ENCODE data around the gene RAB28.
A peak's percentile ranks its signal among the peaks of the same experiment; 100 is the strongest.

RAB28 gene

DNA sequence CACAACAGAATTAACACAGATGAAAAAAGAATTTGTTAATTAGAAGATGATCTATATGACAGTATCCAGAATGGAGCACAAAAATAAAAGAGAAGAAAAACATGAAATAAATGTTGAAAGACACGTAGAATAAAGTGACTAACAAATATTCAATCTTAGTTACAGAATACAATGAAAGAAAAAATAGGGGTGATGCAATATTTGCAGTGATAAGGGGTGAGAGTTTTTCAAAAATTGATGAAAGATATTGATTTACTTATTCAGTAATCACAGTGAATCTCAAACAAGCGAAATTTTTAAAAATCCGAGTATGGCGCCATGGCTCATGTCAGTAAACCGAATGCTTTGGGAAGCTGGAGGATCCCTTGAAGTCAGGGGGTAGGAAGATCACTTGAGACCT is 20.2 kb upstream of the RAB28 start:
- no peak for DNase-seq

DNA sequence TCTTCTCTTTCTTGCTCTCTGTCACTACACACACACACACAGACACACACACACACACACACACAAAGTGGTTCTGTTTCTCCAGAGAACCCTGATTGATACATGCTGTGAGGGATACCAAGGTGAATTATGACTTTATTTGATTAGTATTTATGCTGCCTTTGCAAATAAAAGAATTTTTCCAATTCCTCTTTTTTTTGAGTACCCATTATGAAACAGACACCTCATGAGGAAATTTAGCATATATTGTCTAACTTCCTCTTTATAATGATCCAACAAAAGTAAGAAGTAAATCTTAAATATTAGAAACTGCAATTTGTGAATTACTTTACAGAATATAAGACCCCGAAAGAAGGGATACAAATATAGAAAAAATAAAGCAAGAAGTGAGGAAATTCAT is 14.3 kb upstream of the RAB28 start:
- no peak for DNase-seq

DNA sequence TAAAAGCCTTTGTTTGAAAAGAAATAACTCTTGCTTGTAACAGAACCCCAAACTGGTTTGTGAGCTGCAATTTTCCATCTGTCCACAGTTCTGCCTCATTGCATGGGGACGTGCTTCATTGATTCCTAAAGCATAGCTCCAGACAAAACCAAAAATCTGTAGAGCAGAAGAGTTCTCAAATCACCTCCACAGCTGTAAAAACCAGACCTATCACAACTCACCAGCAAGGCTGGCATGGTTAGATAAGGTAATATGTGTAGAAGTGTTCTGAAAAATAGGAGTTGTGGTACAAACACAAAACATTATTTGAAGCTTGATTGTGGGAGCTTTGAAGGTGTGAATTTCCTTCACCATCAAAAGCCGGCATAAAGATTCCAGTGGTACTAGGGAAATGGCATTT is 12.5 kb upstream of the RAB28 start:
- DNase-seq = no peak

DNA sequence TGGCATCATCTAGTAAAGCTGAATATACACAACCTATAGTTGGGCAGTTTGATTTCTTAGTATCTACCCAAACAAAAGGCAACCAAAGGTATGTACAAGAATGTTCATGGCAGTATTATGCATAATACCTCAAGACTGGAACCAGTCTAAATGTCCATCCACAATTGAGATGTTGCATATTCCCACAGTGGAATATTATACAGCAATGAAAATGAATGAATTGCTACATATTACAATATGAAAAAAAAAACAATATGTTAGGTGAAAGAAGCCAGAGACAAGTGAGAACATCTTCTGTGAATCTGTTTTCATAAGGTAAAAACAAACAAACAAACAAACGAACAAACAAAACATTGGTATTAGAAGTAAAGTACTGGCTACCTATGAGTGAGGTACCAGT is 11.6 kb upstream of the RAB28 start:
- DNase-seq = no peak

DNA sequence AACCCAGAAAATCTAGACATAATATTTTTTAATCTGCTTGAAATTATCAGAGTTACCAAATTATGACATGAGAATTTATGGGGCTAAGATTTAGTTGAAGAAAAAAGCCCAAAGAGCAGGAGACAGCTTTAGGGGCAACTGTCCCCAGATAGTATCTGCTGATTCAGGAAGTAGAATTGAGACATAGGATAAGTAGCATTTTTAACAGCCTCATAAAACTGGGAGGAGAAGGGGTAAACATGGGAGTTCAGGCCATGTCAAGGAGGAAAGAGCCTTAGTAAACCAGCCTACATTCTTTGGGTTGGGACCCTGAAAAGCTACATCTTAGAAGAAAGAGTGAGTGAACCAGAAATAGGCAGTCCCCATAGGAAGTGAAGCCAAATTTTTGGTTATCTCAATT is 9.7 kb upstream of the RAB28 start:
- DNase-seq = no peak

DNA sequence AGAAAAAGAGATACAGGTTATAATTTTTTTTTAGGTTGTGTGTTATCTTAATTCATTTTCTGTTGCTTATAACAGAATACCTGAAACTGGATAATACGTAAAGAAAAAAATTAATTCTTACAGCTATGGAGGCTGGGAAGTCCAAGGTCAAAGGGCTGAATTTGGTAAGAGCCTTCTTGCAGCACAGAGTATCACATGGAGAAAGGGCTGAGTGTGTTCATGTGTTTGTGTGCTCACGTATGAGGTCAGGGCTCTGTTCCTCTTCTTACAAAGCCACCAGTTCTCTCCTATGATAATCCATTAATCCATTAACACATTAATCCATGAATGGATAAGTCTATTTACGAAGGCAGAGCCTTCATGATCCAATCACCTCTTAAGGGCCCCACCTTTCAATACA is 8.6 kb upstream of the RAB28 start:
- no peak for DNase-seq

DNA sequence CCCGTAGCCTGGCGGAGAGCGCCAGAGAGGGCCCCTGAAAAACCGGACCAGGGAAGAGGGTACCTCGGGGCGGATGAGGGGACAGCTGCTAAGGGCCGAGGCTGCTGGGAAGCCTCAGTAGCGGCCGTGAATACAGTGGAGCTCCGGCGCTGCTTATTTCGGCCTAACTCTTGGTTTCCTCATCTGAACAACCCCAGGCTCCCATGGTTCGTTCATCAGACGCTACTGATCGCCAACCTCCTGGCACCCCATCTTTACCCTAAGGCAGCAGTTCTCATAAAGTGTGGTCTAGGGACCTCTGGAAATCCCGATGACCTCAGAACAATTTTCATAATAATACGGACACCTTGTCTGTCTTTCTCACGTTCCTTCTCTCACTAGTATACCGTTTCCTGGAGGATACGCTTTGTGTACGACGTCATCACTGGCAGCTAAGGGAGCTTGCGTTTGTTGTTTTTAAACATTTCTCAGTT is 645 bp upstream of the RAB28 start:
- peak in 1 of 2 donors; percentile 41 for DNase-seq

DNA sequence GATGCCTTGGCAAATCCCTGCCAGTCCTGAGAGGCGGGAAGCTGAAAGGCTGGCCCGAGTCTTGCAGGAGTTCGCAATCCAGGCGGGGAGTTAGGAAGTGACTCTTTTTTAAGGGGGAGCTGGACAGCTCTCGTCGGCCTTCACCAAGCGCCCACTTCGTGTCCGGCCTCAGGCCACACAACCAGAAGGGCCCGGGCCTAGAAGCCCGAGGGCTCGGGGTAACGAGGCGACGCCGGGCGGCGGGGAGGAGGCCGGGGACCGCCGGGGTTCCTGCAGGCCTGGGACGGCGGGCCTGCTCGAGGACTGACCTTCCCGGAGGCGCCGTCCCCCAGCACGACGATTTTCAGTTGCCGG is 395 bp downstream of the RAB28 start:
- no peak for DNase-seq

DNA sequence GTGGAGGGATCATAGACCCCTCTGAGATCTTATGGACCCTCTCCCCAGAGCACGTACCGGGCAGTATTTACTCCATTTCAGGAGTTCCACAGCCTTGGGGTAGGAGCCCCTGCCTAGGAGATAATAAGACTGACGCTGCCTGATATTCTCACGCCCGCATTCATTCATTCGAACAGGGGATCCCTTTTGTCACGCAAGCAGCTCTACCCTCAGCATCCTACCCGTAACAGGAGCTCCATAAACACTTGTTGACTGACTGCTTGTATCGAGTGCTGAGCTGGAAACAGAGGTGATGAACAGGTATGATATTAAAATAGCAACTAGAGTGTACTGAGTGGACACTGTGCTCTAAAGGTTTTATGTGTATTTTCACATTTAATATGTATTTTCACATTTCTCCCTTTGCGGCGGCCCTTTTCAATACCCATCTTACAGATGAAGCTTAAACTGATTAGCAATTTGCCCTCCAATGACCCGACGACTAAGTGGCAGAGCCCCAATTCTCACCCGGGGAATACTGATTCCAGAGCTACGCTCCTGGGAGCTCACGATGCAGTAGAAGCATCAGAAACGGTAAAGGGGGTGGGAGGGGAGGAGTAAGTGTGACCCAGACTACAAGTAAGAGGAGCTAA is 888 bp downstream of the RAB28 start:
- peak in 1 of 2 donors; percentile 7 for DNase-seq

DNA sequence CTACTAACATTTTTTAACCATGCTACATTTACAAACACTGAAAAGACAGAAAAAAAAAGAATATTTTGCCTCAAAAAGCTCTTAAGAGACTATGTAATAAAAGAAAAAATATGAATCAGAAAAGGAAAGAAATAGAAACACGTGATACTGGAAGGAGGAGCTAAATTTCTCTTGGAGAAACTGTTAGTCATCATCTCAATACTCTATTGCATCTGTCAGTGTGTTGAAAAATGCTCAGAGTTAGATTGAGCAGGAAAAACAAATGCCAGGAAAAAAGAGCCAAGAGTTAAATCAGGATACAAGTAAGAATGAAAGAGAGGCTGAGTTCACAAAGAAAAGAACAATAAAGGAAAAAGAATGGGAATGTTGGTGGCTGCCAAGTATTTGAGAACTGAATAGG is 2.6 kb downstream of the RAB28 start:
- DNase-seq = no peak

DNA sequence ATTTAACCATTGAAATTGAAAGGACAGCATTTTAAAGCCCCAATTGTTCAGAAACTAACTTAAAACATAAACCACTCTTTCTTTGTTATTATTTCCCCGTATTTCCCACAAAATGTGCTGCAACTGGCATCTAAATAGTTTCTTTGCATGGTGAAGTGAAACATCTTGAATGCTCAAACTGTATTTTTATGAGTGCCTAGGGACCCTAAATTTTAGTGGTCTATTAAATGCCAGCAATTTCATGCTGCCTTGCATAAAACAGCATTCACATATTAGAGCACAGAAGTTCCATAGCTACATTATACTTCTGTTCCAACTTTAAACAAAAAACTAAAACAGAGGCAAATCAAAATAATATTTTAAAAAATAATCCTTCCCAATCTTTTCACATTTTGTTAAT is 5.4 kb downstream of the RAB28 start:
- no peak for DNase-seq

DNA sequence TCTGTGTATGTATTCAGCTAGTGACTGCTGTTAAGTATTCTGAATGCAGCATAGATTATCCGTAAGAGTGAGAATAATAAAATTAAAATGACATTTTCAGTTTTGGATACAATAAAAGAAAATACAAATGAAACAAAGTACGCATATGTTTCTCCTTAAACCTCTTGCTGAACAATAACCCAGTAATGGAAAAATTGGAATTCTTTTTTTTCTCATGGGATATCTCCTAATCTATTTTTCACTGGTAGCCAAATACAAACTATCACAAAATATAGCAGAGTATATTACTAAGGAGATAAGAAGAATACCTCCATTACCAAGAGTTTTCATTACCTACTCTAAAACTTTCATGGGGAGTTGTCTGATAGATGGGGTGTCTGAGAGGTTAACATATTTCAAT is 6.0 kb downstream of the RAB28 start:
- no peak for DNase-seq

DNA sequence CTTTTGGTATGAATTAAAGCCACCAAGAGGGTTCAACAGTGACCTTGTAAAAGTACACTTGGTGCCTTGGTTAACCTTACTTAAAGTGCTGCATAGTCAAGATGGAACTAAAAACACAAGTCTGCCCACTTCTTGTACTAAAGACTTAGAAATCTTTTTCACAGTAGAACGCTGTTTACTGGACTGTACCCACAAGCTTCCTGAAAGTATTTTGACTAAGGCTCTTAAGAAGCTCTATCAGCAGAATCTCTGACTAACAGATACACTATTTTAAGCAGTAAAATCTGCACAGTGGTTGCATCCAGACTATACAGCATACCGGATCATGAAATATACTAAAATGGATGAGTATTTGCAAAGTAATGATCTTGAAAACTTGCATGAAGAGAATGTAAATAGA is 7.2 kb downstream of the RAB28 start:
- no peak for DNase-seq

DNA sequence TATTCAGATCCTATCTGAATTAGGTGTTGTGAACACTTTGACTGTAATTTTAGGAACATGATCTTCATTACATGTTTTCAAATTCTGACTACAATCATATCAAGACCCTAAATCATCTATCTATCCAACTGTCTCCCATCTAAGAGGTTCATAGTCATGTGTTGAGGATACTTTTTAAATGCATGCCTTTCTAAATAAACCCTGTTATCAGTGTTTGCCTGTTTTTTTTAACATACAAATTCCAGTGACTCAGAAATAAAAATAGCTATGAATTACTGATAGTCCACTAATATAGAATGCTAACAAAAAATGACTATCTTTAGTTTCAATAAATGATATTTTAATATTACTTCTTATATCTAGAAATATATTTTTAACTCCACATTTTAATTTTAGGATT is 8.0 kb downstream of the RAB28 start:
- DNase-seq = no peak

DNA sequence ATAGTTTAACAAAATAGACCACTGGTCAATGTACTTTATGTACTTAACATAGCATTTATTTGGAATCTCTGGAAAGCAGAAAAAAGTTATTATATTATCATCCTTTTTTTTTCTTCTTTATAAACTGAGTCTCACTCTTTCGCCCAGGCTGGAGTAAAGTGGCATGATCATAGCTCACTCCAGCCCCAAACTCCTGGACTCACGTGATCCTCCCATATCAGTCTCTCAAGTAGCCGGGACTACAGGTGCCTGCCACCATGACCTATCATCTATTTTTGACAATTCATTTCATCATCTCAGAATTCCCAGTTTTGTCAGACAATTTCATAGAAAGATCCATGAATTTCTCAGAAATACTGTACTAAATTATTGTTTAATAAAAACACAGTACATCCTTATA is 12.7 kb downstream of the RAB28 start:
- no peak for DNase-seq

DNA sequence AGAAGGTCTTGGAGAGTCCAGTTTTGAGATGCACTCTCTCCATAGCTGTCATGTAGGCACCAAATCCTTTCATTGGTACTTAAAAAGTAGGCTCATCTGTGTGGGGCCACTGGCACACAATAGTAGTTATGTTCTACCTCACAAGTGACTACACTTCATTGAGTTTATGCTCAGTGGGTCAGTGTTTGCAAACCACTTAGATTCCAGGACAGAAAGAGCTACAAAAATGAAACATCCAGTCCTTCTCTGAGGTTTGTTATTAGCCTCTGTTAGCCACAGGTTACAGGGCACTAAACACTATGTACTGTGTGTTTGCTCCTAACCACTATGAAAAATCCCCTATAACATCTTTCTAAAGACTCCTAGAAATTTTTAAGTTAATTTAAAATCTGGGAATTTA is 13.8 kb downstream of the RAB28 start:
- DNase-seq = no peak

DNA sequence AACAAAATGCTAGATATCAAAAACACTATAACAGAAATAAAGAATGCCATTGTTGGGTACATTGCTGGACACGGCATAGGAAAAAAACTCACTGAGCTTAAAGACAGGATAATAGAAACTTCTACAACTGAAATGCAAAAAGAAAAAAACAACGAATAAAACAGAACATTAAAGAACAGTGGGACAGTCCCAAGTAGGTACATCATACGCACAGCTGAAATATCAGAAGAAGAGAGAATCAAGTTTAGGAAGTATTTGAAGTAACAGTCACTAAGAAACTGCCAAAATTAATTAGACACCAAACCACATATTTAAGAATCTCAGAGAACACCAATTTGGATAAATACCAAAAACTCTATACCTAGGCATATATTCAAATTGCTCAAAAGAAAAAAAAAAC is 19.2 kb downstream of the RAB28 start:
- no peak for DNase-seq

DNA sequence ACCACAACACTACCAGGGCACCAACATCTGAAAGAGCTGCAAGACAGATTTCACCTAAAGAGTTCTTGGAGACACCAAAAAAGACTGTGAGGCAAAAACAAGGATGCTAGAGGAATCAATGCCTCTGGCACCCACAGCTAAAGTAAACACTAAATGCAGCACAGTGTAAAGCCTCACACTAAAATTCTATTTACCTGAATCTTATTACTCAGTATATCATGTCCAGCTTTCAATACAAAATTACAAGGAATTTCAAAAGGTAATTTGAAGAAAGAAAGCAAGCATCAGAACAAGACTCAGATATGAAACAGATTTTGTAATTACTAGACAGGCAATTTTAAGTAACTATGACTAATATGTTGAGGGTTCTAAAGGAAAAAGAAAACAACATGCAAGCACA is 19.6 kb downstream of the RAB28 start:
- DNase-seq = no peak

DNA sequence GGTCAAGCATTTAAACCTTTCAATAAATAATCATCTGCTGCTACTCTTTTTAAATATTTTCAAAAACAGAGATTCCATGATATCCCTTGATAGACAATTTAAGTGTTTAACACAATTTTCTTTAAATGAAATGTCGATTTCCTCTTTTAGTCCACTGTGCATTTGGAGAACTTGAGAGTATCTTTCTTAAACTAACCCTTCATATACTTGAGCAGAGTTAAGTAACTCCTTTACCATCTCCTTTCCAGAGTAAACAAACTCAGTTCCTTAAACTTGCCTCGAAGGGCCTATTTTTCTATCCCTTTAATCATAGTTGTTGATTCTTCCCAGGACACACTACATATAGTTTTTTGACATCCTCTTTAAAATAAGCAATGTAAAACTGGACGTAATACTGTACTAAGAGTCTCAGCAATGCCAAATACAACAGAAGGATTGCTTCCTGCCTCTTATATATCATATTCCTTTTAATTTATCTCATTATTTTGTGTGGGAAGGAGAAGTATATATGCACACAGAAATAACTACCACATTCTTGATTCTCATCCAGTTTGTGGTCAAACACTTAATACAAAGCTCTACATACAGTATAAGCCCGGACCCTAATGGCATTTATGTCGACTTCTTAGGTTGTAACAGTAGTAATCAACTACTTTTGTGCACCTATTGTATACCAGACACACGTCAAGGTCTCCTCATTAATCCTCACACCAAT is 22.8 kb downstream of the RAB28 start:
- DNase-seq = no peak

DNA sequence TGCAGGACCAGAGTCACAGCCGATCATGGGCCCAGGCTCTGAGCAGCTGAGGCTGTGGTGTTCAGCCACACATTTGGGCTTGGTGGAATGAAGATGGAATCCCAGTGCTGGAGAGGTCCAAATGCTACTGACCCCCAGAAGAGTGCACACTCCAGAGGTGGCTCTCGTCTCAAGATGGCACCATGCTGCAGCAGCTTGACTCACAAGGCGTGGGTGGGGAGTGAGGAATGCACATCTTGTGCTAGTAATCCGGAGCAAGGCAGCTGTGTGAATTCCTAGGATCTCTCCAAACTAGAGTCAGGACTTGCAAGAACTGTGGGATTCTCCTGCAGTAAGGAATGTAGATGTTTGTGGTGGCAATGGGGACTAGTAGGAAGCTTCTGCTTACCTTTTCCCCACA is 28.7 kb downstream of the RAB28 start:
- DNase-seq = no peak

DNA sequence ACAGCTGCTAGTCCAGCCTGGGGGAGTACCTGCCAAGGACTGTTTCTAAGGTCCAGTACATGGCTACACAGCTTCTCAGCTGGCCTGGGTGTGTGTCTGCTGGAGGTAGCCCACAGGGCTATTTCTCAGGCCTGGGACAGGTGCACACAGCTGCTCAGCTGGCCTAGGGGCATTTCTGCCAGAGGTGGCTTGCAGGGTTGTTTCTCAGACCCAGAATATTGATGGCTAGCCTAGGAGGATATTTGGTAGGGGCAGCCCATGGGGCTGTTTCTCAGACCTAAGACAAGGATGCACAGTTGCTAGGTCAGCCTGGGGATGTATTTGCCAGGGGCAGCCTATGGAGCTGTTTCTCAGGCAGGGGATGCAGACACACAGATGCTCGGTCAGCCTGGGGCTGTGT is 29.4 kb downstream of the RAB28 start:
- DNase-seq = no peak

DNA sequence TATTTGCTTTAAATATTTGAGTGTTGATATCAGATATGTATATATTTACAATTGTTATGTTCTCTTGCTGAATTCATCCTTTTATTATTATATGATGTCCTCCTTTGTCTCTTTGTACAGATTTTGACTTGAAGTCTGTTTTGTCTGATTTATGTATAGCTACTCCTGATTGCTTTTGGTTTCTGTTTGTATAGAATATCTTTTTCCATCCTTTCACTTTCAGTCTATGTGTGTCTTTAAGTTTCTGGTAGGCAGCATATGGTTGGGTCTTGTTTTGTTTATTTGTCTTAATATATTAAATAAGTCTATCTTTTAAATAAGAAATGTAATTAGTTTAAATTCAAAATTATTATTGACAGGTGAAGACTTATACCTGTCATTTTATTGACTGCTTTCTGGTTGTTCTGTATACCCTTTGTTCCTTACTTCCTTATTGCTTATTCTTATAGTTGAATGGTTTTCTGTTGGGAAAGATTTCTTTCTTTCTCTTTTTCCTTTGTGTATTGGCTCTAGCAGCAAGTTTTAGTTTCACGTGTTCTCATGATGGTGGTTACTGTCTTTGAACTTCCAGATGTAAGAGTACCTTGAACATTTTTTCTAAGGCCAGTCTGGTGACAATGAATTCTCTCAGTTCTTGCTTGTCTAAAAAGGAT is 31.1 kb downstream of the RAB28 start:
- no peak for DNase-seq

DNA sequence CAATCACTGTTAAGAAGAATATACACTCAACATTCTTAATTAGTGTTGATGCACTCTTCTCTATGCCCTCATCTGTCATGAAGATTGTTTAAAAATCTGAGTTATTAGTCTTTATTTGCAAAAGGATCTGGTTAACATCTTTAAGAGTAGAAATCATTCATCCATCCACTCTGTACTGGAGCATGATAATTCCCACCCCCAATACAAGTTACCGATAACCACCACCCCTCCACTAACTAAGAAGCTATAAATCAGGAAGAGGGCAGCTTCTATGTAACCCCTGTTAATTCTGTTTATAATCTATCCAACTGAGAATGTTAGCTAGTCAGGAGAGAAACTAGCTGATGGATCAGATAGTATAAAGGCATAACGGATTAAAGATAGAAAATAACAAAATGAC is 34.5 kb downstream of the RAB28 start:
- DNase-seq = no peak
